ENCODE results near the gene GIMAP4.

GIMAP4 gene

DNA sequence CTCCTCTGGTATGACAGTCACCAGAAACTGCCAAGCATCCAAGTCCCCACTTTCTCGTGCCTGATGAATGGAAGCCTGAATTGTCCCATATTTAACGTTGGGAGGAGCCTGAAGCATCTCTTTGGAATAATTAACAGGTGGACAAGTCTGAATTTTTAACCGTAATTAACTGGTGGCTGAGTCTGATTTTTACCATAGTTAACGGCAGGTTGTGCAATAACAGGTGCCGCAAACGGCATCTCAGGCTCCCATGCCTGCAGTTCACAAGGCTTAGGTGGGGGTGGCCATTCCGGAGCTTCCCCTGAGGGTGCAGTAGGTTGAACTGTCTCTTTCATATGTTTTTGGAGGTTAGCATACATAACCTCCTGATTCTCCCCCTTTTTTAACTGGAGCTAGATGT, 2.0 kb upstream of the GIMAP4 start:
- no peak overlapping the region for H3K4me3 ChIP-seq (ENCODE audit: control insufficient read depth, low read depth, low read length)
- TF ChIP-seq, protein P1, sequence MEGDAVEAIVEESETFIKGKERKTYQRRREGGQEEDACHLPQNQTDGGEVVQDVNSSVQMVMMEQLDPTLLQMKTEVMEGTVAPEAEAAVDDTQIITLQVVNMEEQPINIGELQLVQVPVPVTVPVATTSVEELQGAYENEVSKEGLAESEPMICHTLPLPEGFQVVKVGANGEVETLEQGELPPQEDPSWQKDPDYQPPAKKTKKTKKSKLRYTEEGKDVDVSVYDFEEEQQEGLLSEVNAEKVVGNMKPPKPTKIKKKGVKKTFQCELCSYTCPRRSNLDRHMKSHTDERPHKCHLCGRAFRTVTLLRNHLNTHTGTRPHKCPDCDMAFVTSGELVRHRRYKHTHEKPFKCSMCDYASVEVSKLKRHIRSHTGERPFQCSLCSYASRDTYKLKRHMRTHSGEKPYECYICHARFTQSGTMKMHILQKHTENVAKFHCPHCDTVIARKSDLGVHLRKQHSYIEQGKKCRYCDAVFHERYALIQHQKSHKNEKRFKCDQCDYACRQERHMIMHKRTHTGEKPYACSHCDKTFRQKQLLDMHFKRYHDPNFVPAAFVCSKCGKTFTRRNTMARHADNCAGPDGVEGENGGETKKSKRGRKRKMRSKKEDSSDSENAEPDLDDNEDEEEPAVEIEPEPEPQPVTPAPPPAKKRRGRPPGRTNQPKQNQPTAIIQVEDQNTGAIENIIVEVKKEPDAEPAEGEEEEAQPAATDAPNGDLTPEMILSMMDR (IDR thresholded peaks at IDR 0.05; ENCODE audit: control insufficient read depth, insufficient read depth, low read depth, low read length, missing control alignments): no peak
- no peak for DNase-seq (ENCODE audit: low read depth)

DNA sequence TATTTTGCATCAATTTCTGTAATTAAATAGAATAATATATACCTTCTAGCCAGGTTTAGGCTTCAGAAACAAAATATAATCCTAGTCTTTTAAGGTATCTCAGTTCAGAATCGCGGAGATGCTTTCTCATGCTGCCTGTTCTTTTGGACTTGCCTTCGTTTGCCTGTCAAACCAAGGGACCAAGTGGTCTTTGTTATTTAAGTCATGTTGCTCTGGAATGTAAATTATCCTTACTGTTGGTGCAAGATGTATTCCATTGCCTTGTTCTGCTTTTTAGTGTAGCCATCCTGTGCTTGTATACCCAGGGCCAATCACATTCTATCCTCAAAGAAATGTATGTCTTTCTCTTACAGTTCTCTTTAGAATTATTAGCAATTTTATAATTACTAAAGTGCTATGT, 1.1 kb upstream of the GIMAP4 start:
- no peak overlapping the region for H3K4me3 ChIP-seq (ENCODE audit: control insufficient read depth, low read depth, low read length)
- DNase-seq (ENCODE audit: low read depth): no peak
- TF ChIP-seq, protein P1 (IDR thresholded peaks at IDR 0.05; ENCODE audit: control insufficient read depth, insufficient read depth, low read depth, low read length, missing control alignments): no peak

DNA sequence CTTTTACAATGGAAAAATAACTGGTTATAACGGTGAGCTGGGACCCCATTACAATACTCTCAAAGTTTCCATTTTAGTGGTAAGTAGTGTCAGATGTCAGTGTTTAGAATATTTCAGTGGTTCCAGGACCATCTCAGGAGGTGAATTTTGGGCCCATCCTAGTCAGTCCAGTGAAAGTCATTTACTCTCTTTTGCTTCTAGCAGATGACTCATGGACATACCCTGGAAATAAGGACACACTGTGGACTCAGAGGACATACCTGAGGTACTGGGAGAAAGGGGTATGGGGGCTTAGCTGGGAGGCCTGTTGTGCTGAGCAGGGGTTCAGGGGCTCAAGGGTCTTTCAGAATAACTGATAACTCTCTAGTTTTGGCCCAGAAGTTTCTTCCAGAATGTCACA, 618 bp upstream of the GIMAP4 start:
- DNase-seq (ENCODE audit: low read depth): no peak
- no peak overlapping the region for H3K4me3 ChIP-seq (ENCODE audit: control insufficient read depth, low read depth, low read length)
- TF ChIP-seq, protein P1 (IDR thresholded peaks at IDR 0.05; ENCODE audit: control insufficient read depth, insufficient read depth, low read depth, low read length, missing control alignments): no peak

- TF ChIP-seq, protein P1 (IDR thresholded peaks at IDR 0.05; ENCODE audit: control insufficient read depth, insufficient read depth, low read depth, low read length, missing control alignments): no peak
- H3K4me3 ChIP-seq (ENCODE audit: control insufficient read depth, low read depth, low read length): no peak overlapping the region
- DNase-seq (ENCODE audit: low read depth): no peak
Observed at GRCh38 chr7:150567871-150568301, 696 bp downstream of the GIMAP4 start.

GRCh38 chr7:150568714-150569113, 1.5 kb downstream of the GIMAP4 start:
- TF ChIP-seq, protein P1 (IDR thresholded peaks at IDR 0.05; ENCODE audit: control insufficient read depth, insufficient read depth, low read depth, low read length, missing control alignments): no peak
- DNase-seq (ENCODE audit: low read depth): no peak
- H3K4me3 ChIP-seq (ENCODE audit: control insufficient read depth, low read depth, low read length): no peak overlapping the region

- DNase-seq (ENCODE audit: low read depth): no peak
- H3K4me3 ChIP-seq (ENCODE audit: control insufficient read depth, low read depth, low read length): no peak overlapping the region
- TF ChIP-seq, protein P1 (IDR thresholded peaks at IDR 0.05; ENCODE audit: control insufficient read depth, insufficient read depth, low read depth, low read length, missing control alignments): no peak
Observed at GRCh38 chr7:150569245-150569955, 2.2 kb downstream of the GIMAP4 start.
